ENCODE results near the gene CARD11. TPM values are rescaled to one million over a fixed set of nuclear protein-coding genes. Genes with fewer than 3 reads are reported as not detected.
A peak's percentile ranks its signal among the peaks of the same experiment; 100 is the strongest.

Gene CARD11
- total RNA-seq, 1 experiment from 2014 or later = 0.57 TPM

GRCh38 chr7:2863461-2864066, 180.1 kb downstream of the CARD11 start (continued):
- TF ChIP-seq, protein P1, sequence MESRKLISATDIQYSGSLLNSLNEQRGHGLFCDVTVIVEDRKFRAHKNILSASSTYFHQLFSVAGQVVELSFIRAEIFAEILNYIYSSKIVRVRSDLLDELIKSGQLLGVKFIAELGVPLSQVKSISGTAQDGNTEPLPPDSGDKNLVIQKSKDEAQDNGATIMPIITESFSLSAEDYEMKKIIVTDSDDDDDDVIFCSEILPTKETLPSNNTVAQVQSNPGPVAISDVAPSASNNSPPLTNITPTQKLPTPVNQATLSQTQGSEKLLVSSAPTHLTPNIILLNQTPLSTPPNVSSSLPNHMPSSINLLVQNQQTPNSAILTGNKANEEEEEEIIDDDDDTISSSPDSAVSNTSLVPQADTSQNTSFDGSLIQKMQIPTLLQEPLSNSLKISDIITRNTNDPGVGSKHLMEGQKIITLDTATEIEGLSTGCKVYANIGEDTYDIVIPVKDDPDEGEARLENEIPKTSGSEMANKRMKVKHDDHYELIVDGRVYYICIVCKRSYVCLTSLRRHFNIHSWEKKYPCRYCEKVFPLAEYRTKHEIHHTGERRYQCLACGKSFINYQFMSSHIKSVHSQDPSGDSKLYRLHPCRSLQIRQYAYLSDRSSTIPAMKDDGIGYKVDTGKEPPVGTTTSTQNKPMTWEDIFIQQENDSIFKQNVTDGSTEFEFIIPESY (IDR thresholded peaks at IDR 0.05; ENCODE audit: extremely low read depth, insufficient replicate concordance, low read length) = no peak

- Histone ChIP-seq H3K27ac (ENCODE audit: low read depth, low read length) (peak overlapping the region; percentile 79), H3K36me3 (ENCODE audit: control insufficient read depth in 1 of 2, insufficient read depth in 2 of 2, low read length in 2 of 2) (no peaks in the 10 kb centered on the region), H3K4me3 (replicated peaks in 1 of 2; ENCODE audit: low read depth in 1 of 2, low read length in 2 of 2) (peak overlapping the region; percentile 59 to 72), H3K27me3 (ENCODE audit: insufficient read depth, low read length) (no peaks in the 10 kb centered on the region), H3K9me2 (ENCODE audit: insufficient read depth) (no peaks in the 10 kb centered on the region), H2AFZ (ENCODE audit: low read depth, low read length, poor library complexity, severe bottlenecking) (no peak overlapping the region), H3K4me1 (ENCODE audit: control insufficient read depth in 1 of 2, insufficient read depth in 2 of 2, low read length in 2 of 2) (peaks cover 18 to 27% of the 10 kb centered on the region in 2 experiments), H3K9me3 (ENCODE audit: control insufficient read depth in 1 of 2, insufficient read depth in 1 of 2, low read depth in 1 of 2, low read length in 2 of 2) (no peaks in the 10 kb centered on the region), H4K20me1 (ENCODE audit: insufficient read depth) (no peaks in the 10 kb centered on the region), H3K79me2 (ENCODE audit: insufficient read depth, low read length) (no peaks in the 10 kb centered on the region), H3K9ac (ENCODE audit: low read length) (peak overlapping the region; percentile 79), H3K4me2 (ENCODE audit: low read length) (peak overlapping the region; percentile 99)
- DNase-seq (ENCODE audit: low read depth, low spot score) = no peak
- POLR2A ChIA-PET = no interaction called here
- RAD21 ChIA-PET (ENCODE audit: low non-redundant PET in 1 of 2, low total read pairs in 2 of 2, uncharacterized antibody in 2 of 2, unreplicated experiment in 2 of 2) = no interaction called here
- ATAC-seq = peak; percentile 11
- CTCF ChIA-PET = interaction anchor here (0.6 kb wide), 1 partner anchor 1963 kb away, joined by 3 read pairs; no protein-coding TSS in a partner anchor
- BruUV-seq (replicated peaks) = no TSS peak
- no peak for TF ChIP-seq EZH2phosphoT487 (IDR thresholded peaks at IDR 0.05; ENCODE audit: borderline replicate concordance)
- intact Hi-C loops (cut with micrococcal nuclease) = loop anchor here (5.0 to 10.0 kb wide), 2 partner anchors 1034 to 1752 kb away; no protein-coding TSS in a partner anchor
Measured at GRCh38 chr7:2862831-2863361, 180.8 kb downstream of the CARD11 start.

DNA sequence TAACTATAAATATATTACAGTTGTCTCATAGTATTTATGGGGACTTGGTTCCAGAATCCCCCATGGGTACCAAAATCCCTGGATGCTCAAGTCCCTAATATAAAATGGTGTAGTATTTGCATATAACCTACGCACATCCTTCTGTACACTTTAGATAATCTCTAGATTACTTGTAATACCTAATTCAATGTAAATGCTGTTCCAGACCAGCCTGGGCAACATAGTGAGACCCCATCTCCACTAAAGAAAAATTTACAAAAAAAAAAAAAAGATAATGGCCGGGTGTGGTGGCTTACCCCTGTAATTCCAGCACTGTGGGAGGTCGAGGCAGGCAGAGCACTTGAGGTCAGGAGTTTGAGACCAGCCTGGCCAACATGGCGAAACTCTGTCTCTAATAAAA, 182.2 kb downstream of the CARD11 start:
- no peak for ATAC-seq
- ChIA-PET POLR2A (no interaction called here), CTCF (no interaction called here), RAD21 (ENCODE audit: low non-redundant PET in 1 of 2, low total read pairs in 2 of 2, uncharacterized antibody in 2 of 2, unreplicated experiment in 2 of 2) (no interaction called here)
- intact Hi-C loops (cut with micrococcal nuclease) = loop anchor here (5.0 to 10.0 kb wide), 2 partner anchors 1036 to 1753 kb away; no protein-coding TSS in a partner anchor
- Histone ChIP-seq H2AFZ (ENCODE audit: low read depth, low read length, poor library complexity, severe bottlenecking) (no peak overlapping the region), H3K36me3 (ENCODE audit: control insufficient read depth in 1 of 2, insufficient read depth in 2 of 2, low read length in 2 of 2) (no peaks in the 10 kb centered on the region), H3K27ac (ENCODE audit: low read depth, low read length) (no peak overlapping the region), H3K79me2 (ENCODE audit: insufficient read depth, low read length) (no peaks in the 10 kb centered on the region), H3K4me3 (replicated peaks in 1 of 2; ENCODE audit: low read depth in 1 of 2, low read length in 2 of 2) (no peak overlapping the region), H3K9ac (ENCODE audit: low read length) (no peak overlapping the region), H3K9me2 (ENCODE audit: insufficient read depth) (no peaks in the 10 kb centered on the region), H3K27me3 (ENCODE audit: insufficient read depth, low read length) (no peaks in the 10 kb centered on the region), H3K4me2 (ENCODE audit: low read length) (no peak overlapping the region), H3K4me1 (ENCODE audit: control insufficient read depth in 1 of 2, insufficient read depth in 2 of 2, low read length in 2 of 2) (peaks cover 18 to 27% of the 10 kb centered on the region in 2 experiments), H3K9me3 (ENCODE audit: control insufficient read depth in 1 of 2, insufficient read depth in 1 of 2, low read depth in 1 of 2, low read length in 2 of 2) (no peaks in the 10 kb centered on the region), H4K20me1 (ENCODE audit: insufficient read depth) (no peaks in the 10 kb centered on the region)
- no peak for TF ChIP-seq JUND (IDR thresholded peaks at IDR 0.05)
- TF ChIP-seq CEBPB (IDR thresholded peaks at IDR 0.05; ENCODE audit: low read depth) = no peak
- TF ChIP-seq, protein P1 (IDR thresholded peaks at IDR 0.05; ENCODE audit: extremely low read depth, insufficient replicate concordance, low read length) = no peak
- no peak for TF ChIP-seq SRF (IDR thresholded peaks at IDR 0.05; ENCODE audit: low read depth)
- TF ChIP-seq TCF7L2 (IDR thresholded peaks at IDR 0.05; ENCODE audit: borderline replicate concordance, extremely low read depth, insufficient read depth, insufficient read length) = no peak
- BruUV-seq (replicated peaks) = no TSS peak
- DNase-seq (ENCODE audit: low read depth, low spot score) = no peak
